HEK293 (cell line): ENCODE results near the gene ISYNA1.
A peak's percentile ranks its signal among the peaks of the same experiment; 100 is the strongest.

Experiments
- CTCF ChIA-PET: fragments of 350-600 bp; formaldehyde crosslinking; extraction: SDS; loops from one replicate; lab custom pipeline; 2021; ENCODE audit warnings: antibody characterized with exemption; lab: Yijun Ruan, JAX
- POLR2A ChIA-PET: fragments of 300-600 bp; formaldehyde crosslinking; extraction: SDS; loops from one replicate; lab custom pipeline; 2020; ENCODE audit warnings: antibody characterized with exemption, inconsistent platforms; lab: Yijun Ruan, JAX
- H3K27ac ChIP-seq: fragments of 200-500 bp; sonication (Bioruptor generic); 2 replicates; pipeline ENCODE4 v1.5.1; 2014; ENCODE audit warnings: low read depth, low read length, control low read depth, inconsistent platforms; ENCODE audit errors: extremely low read depth
- H3K36me3 ChIP-seq, 2 experiments: fragments of 200-500 bp in 1 of 2; sonication (Bioruptor generic) in 1 of 2; 1 replicate in 1 of 2; 2 replicates in 1 of 2; pipeline ENCODE4 v1.5.1; 2014 to 2017; ENCODE audit warnings: inconsistent platforms in 2 of 2, low read length in 2 of 2; ENCODE audit not compliant: control insufficient read depth in 2 of 2, insufficient read depth in 1 of 2
- H3K4me1 ChIP-seq: fragments of 200-500 bp; sonication (Bioruptor generic); 2 replicates; pipeline ENCODE4 v1.5.1; 2014; ENCODE audit warnings: mild to moderate bottlenecking, low read length, inconsistent platforms; ENCODE audit not compliant: control insufficient read depth, insufficient read depth
- H3K4me3 ChIP-seq: 2 replicates; pipeline ENCODE4 v1.5.1; 2011; ENCODE audit warnings: low read depth, mild to moderate bottlenecking, control low read depth, low read length, moderate library complexity
- H3K9me3 ChIP-seq: fragments of 200-500 bp; sonication (Bioruptor generic); 2 replicates; pipeline ENCODE4 v1.5.1; 2014; ENCODE audit warnings: low read depth, low read length, inconsistent platforms; ENCODE audit not compliant: control insufficient read depth, insufficient read depth
- BCL11A ChIP-seq: fragments of 450-650 bp; formaldehyde crosslinking; IDR thresholded peaks from 2 replicates; pipeline ENCODE4 v1.5.1; 2016; ENCODE audit warnings: low read depth, missing biosample characterization, missing genetic modification characterization
- KLF16 ChIP-seq: fragments of 450-650 bp; formaldehyde crosslinking; IDR thresholded peaks from 2 replicates; pipeline ENCODE4 v1.5.1; 2017; ENCODE audit warnings: missing biosample characterization, missing genetic modification characterization
- MZF1 ChIP-seq: fragments of 450-650 bp; formaldehyde crosslinking; IDR thresholded peaks from 2 replicates; pipeline ENCODE4 v1.5.1; 2017; ENCODE audit warnings: missing biosample characterization, missing genetic modification characterization, borderline replicate concordance
- SCRT1 ChIP-seq: fragments of 450-650 bp; formaldehyde crosslinking; IDR thresholded peaks from 2 replicates; pipeline ENCODE4 v1.5.1; 2016; ENCODE audit warnings: missing biosample characterization, missing genetic modification characterization, borderline replicate concordance
- TCF7L2 ChIP-seq: IDR thresholded peaks from 2 replicates; pipeline ENCODE4 v1.6.1; 2011; ENCODE audit warnings: low read depth, mild to moderate bottlenecking, inconsistent platforms, low read length, moderate library complexity, borderline replicate concordance
- TRIM28 ChIP-seq: IDR thresholded peaks from 2 replicates; pipeline ENCODE4 v1.6.1; 2011; ENCODE audit warnings: low read length, control low read depth, borderline replicate concordance
- WT1 ChIP-seq: fragments of 450-650 bp; formaldehyde crosslinking; IDR thresholded peaks from 2 replicates; pipeline ENCODE4 v1.5.1; 2016; ENCODE audit warnings: missing biosample characterization, missing genetic modification characterization
- ZBTB20 ChIP-seq: fragments of 450-650 bp; formaldehyde crosslinking; IDR thresholded peaks from 2 replicates; pipeline ENCODE4 v1.5.1; 2016; ENCODE audit warnings: missing biosample characterization, missing genetic modification characterization
- ZBTB6 ChIP-seq: fragments of 450-650 bp; formaldehyde crosslinking; IDR thresholded peaks from 2 replicates; pipeline ENCODE4 v1.5.1; 2017; ENCODE audit warnings: missing biosample characterization, missing genetic modification characterization
- ZFHX2 ChIP-seq: fragments of 450-650 bp; formaldehyde crosslinking; conservative IDR thresholded peaks from 2 replicates; pipeline ENCODE4 v1.5.1; 2016; ENCODE audit warnings: missing biosample characterization, missing genetic modification characterization
- ZIC2 ChIP-seq: fragments of 450-650 bp; formaldehyde crosslinking; IDR thresholded peaks from 2 replicates; pipeline ENCODE4 v1.5.1; 2016; ENCODE audit warnings: missing biosample characterization, missing genetic modification characterization
- ZNF132 ChIP-seq: fragments of 450-650 bp; formaldehyde crosslinking; IDR thresholded peaks from 2 replicates; pipeline ENCODE4 v1.5.1; 2017; ENCODE audit warnings: missing biosample characterization, missing genetic modification characterization, borderline replicate concordance
- ZNF155 ChIP-seq: fragments of 450-650 bp; formaldehyde crosslinking; IDR thresholded peaks from 2 replicates; pipeline ENCODE4 v1.5.1; 2016; ENCODE audit warnings: missing biosample characterization, missing genetic modification characterization
- ZNF169 ChIP-seq: fragments of 450-650 bp; formaldehyde crosslinking; IDR thresholded peaks from 2 replicates; pipeline ENCODE4 v1.5.1; 2016; ENCODE audit warnings: missing biosample characterization, missing genetic modification characterization
- ZNF211 ChIP-seq: fragments of 450-650 bp; formaldehyde crosslinking; IDR thresholded peaks from 2 replicates; pipeline ENCODE4 v1.5.1; 2016; ENCODE audit warnings: low read depth, missing biosample characterization, missing genetic modification characterization
- ZNF23 ChIP-seq: fragments of 450-650 bp; formaldehyde crosslinking; IDR thresholded peaks from 2 replicates; pipeline ENCODE4 v1.5.1; 2016; ENCODE audit warnings: missing biosample characterization, missing genetic modification characterization, borderline replicate concordance
- ZNF549 ChIP-seq: fragments of 450-650 bp; IDR thresholded peaks from 2 replicates; pipeline ENCODE4 v1.5.1; 2018; ENCODE audit warnings: missing biosample characterization, missing genetic modification characterization, mild to moderate bottlenecking, inconsistent platforms, moderate library complexity
- ZNF580 ChIP-seq: fragments of 450-650 bp; formaldehyde crosslinking; IDR thresholded peaks from 2 replicates; pipeline ENCODE4 v1.5.1; 2016; ENCODE audit warnings: missing biosample characterization, missing genetic modification characterization
- ZNF837 ChIP-seq: fragments of 450-650 bp; formaldehyde crosslinking; IDR thresholded peaks from 2 replicates; pipeline ENCODE4 v1.5.1; 2016; ENCODE audit warnings: missing biosample characterization, missing genetic modification characterization
- ZSCAN18 ChIP-seq: fragments of 450-650 bp; formaldehyde crosslinking; IDR thresholded peaks from 2 replicates; pipeline ENCODE4 v1.5.1; 2016; ENCODE audit warnings: missing biosample characterization, missing genetic modification characterization
- TF ChIP-seq, protein P1 (sequence below): fragments of 450-650 bp; formaldehyde crosslinking; IDR thresholded peaks from 2 replicates; pipeline ENCODE4 v1.5.1; 2016; ENCODE audit warnings: missing biosample characterization, missing genetic modification characterization
- TF ChIP-seq, protein P2 (sequence below): fragments of 450-650 bp; formaldehyde crosslinking; IDR thresholded peaks from 2 replicates; pipeline ENCODE4 v1.5.1; 2017; ENCODE audit warnings: missing biosample characterization, missing genetic modification characterization
- TF ChIP-seq, protein P3 (sequence below): fragments of 450-650 bp; formaldehyde crosslinking; IDR thresholded peaks from 2 replicates; pipeline ENCODE4 v1.5.1; 2016; ENCODE audit warnings: missing biosample characterization, missing genetic modification characterization

The ISYNA1 gene

GRCh38 chr19:18428787-18429674, 8.9 kb downstream of the ISYNA1 start (continued):
- peak; percentile 65; the same call in 1 of the 2 replicates for TF ChIP-seq MZF1 (tag by site-specific recombination)
- no peak for TF ChIP-seq ZNF155 (tag by site-specific recombination)
- TF ChIP-seq ZIC2 (tag by site-specific recombination) = peak; percentile 85
- no peak for TF ChIP-seq ZNF23
- TF ChIP-seq, protein P1, sequence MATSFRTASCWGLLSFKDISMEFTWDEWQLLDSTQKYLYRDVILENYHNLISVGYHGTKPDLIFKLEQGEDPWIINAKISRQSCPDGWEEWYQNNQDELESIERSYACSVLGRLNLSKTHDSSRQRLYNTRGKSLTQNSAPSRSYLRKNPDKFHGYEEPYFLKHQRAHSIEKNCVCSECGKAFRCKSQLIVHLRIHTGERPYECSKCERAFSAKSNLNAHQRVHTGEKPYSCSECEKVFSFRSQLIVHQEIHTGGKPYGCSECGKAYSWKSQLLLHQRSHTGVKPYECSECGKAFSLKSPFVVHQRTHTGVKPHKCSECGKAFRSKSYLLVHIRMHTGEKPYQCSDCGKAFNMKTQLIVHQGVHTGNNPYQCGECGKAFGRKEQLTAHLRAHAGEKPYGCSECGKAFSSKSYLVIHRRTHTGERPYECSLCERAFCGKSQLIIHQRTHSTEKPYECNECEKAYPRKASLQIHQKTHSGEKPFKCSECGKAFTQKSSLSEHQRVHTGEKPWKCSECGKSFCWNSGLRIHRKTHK (tag by site-specific recombination) = no peak
- no peak for TF ChIP-seq ZNF580
- TF ChIP-seq ZFHX2 = peak; percentile 83

DNA sequence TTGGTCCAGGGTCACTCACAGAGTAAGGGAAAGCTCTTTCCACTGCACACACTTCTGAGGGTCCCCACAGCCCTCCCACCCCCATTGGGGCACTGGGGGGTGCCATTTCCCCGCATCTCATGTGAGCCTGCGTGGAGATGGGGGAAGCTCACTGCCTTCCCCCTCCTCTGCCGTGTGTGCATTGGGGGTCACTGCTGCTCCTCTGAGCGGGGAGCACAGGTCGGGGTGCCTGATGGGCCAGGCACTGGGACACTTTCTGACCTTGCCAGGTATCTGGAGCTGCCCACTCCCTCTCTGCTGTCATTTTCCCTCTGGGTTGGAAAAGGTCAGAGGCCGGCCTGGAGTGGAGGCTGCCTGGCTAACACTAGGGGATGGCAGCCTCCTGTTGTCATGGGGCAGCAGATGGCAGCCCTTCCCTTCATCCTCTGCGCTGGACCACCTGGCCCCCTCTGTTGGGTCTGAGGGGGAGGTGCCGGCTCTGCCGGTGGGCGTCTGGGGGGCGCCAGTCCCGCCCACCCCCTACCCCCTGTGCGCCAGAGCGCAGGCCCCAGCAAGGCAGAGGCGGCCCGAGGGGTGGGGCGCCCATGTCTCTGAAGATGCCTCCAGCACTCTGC, 9.7 kb downstream of the ISYNA1 start:
- H3K4me3 ChIP-seq = no peak overlapping the region

More for the DNA sequence above, 9.7 kb downstream of the ISYNA1 start:
- Histone ChIP-seq H3K27ac (no peak overlapping the region), H3K9me3 (no peaks in the 10 kb centered on the region), H3K4me1 (peaks cover 16% of the 10 kb centered on the region), H3K36me3 (no peaks in the 10 kb centered on the region)
- no peak for TF ChIP-seq MZF1 (tag by site-specific recombination)
- no peak for TF ChIP-seq TRIM28
- TF ChIP-seq WT1 = no peak
- TF ChIP-seq ZNF549 (tag by site-specific recombination) = no peak
- TF ChIP-seq BCL11A = peak; percentile 41; the same call in 1 of the 2 replicates
- TF ChIP-seq ZBTB20 (tag by site-specific recombination) = no peak
- no peak for TF ChIP-seq TCF7L2
- TF ChIP-seq ZNF132 (tag by site-specific recombination) = no peak
- TF ChIP-seq, protein P2, sequence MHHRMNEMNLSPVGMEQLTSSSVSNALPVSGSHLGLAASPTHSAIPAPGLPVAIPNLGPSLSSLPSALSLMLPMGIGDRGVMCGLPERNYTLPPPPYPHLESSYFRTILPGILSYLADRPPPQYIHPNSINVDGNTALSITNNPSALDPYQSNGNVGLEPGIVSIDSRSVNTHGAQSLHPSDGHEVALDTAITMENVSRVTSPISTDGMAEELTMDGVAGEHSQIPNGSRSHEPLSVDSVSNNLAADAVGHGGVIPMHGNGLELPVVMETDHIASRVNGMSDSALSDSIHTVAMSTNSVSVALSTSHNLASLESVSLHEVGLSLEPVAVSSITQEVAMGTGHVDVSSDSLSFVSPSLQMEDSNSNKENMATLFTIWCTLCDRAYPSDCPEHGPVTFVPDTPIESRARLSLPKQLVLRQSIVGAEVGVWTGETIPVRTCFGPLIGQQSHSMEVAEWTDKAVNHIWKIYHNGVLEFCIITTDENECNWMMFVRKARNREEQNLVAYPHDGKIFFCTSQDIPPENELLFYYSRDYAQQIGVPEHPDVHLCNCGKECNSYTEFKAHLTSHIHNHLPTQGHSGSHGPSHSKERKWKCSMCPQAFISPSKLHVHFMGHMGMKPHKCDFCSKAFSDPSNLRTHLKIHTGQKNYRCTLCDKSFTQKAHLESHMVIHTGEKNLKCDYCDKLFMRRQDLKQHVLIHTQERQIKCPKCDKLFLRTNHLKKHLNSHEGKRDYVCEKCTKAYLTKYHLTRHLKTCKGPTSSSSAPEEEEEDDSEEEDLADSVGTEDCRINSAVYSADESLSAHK = no peak
- TF ChIP-seq ZNF169 (tag by site-specific recombination) = no peak
- 0 out of 2 replicates have a peak, but pooled peaks have one; percentile 3 for TF ChIP-seq ZFHX2
- no peak for TF ChIP-seq ZNF211 (tag by site-specific recombination)
- TF ChIP-seq SCRT1 (tag by site-specific recombination) = no peak
- TF ChIP-seq KLF16 (tag by site-specific recombination) = no peak
- TF ChIP-seq ZNF837 (tag by site-specific recombination) = no peak
- no peak for TF ChIP-seq ZBTB6 (tag by site-specific recombination)
- TF ChIP-seq, protein P3, sequence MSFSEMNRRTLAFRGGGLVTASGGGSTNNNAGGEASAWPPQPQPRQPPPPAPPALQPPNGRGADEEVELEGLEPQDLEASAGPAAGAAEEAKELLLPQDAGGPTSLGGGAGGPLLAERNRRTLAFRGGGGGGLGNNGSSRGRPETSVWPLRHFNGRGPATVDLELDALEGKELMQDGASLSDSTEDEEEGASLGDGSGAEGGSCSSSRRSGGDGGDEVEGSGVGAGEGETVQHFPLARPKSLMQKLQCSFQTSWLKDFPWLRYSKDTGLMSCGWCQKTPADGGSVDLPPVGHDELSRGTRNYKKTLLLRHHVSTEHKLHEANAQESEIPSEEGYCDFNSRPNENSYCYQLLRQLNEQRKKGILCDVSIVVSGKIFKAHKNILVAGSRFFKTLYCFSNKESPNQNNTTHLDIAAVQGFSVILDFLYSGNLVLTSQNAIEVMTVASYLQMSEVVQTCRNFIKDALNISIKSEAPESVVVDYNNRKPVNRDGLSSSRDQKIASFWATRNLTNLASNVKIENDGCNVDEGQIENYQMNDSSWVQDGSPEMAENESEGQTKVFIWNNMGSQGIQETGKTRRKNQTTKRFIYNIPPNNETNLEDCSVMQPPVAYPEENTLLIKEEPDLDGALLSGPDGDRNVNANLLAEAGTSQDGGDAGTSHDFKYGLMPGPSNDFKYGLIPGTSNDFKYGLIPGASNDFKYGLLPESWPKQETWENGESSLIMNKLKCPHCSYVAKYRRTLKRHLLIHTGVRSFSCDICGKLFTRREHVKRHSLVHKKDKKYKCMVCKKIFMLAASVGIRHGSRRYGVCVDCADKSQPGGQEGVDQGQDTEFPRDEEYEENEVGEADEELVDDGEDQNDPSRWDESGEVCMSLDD = peak; percentile 81
- TF ChIP-seq ZSCAN18 (tag by site-specific recombination) = no peak
- ChIA-PET CTCF (interaction anchor here (0.6 to 1.3 kb wide), 5 partner anchors 9 to 236 kb away, joined by 3 to 7 read pairs (median 3); partner anchors contain the start of gene SSBP4), POLR2A (interaction anchor here (0.8 to 1.7 kb wide), 4 partner anchors 9 to 147 kb away, joined by 3 to 6 read pairs (median 4); partner anchors contain the start of genes JUND and SSBP4)
